ENCODE results near the gene CD38. TPM values are rescaled to one million over a fixed set of nuclear protein-coding genes. Genes with fewer than 3 reads are reported as not detected.

CD38 gene
- total RNA-seq, 1 experiment from 2014 or later = 0.40 TPM

GRCh38 chr4:15868111-15868510 lies 90.0 kb downstream of the CD38 start:
- DNase-seq (ENCODE audit: low read depth) = peak; percentile 37

DNA sequence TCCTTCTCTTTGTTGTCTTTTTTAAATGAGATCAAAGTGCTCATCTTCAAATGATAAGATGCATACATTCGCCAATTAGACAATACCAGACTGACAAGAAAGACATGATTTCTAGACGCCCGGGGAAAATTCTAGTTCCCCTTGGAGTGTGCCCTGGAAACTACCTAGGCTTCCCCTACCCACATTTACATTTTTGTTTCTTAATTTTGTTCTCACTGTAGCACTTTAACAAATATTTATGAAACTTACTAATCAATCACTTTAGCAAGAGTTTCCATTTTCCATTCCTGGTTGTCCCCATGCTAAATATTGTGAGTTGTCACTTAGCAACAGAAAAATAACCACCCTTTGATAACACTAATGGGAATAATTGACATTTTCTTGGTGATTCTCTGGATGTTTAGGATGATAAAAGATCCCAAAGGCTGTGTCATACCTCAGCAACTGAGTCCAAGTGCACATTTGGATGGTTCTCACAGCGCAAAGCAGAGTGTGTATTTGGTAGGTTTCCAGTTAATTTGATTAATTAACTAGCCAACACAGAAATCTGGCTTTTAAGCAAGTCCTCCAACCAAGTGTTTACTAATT lies 90.8 kb downstream of the CD38 start:
- no peak for DNase-seq (ENCODE audit: low read depth)

DNA sequence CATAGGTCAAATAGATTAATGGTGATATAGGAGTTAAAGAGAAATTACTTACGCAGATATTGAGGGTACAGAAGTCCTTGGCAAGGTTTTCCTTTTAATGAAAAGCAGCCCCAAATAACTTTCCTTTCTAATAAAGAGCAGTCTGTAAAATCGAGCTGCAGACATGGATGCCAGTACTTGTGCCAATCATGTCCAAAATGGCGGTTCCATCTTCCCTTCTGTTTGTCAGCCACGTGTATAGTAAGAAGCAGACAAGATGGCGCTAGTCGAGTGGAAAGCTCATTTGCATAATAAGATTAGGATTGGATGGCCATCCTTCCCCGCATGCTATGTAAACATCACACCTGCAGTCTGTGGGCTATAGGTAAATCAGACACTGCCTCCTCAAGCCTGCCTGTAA lies 92.0 kb downstream of the CD38 start:
- DNase-seq (ENCODE audit: low read depth) = no peak

GRCh38 chr4:15870921-15871664 lies 93.0 kb downstream of the CD38 start:
- no peak for DNase-seq (ENCODE audit: low read depth)

DNA sequence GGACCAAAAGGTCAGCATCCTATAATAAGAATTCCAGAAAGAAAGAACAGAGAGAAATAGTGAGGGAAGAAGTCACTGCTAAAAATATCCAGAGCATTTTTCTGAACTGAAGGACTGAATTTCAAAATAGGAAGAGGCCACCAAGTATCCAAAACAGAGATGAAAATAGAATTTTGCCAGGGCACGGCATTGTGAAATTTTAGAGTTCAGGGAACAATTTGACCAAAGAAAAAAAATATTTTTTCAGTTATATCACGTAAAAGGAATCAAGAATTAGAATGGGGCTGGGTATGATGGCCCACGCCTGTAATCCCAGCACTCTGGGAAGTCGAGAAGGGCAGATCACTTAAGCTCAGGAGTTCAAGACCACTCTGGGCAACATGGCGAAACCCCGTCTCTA lies 95.0 kb downstream of the CD38 start:
- DNase-seq (ENCODE audit: low read depth) = no peak

DNA sequence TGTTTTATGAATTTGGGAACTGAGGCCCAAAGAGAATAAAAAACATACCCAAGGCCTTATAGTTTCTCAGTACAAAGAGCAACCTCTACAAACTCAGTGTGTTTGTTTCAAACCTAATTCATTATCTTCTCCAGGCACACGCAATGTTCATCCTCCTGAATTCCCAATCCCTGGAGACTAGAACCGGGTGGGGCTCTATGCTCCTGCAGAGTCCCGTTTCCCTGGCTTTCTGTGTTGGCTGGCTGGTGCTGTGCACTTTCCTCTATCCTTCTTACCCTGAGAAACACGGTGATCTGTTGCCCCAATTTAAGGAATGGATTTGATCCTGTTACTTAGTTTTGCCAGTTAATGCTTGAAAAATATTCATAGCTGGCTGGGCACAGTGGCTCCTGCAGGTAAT lies 96.5 kb downstream of the CD38 start:
- no peak for DNase-seq (ENCODE audit: low read depth)

DNA sequence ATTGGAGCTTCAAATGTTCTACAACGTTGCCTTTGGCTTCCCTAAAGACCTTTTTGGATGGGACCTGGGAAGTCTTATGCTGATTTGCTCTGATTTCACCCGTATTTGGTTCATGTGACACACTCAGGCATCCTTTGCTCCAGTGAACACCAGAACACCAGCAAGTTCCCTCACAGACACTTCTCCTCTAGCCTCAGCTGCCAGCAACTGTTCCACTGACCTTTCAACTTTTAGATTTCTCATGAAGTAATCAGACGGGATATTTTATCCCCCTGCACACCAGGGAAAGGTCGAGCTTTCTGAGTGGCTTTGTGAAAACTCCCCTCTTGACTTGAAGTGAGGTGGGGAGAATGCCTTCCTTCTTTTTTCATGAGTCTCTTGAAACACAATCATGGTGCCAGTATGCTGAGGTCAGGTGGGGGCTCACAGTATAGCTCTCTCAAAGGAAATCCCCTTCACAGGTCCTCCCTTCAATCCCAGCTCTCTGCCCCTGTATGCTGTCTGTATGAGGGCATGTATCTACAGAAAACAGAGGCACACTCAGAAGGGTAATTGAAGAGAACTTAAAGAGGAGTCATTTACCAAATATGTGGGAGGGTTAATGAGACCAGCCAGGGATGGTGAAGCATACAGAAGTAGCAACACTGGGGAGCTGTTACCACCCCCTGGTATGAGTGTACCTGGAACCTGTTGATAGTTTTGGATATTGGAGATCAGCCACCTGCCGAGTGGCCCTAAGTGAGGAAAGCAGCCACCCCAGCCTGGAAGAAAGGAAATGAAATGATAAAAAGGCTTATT lies 97.7 kb downstream of the CD38 start:
- no peak for DNase-seq (ENCODE audit: low read depth)

GRCh38 chr4:15878011-15878410 lies 99.9 kb downstream of the CD38 start:
- DNase-seq (ENCODE audit: low read depth) = no peak

DNA sequence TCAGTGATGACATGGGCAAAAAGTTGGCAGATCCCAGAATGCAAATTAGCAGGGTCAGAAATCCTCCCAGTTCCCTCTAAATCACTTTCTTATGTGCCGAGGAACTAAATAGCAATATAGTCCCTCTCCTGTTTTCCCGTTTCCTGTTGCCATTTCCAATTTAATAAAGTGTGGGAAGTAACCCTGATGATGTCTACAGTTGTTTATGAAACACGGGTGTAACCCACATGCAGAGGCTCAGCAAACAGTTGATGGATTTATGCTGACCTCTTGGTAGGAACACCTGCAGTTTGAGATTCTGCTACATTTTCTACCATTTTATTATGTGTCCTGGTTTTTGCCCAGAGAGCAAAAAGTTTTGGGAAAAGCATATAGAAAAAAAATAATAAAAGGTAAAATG lies 103.7 kb downstream of the CD38 start:
- no peak for DNase-seq (ENCODE audit: low read depth)

GRCh38 chr4:15882675-15883086 lies 104.6 kb downstream of the CD38 start:
- DNase-seq (ENCODE audit: low read depth) = peak; percentile 74

DNA sequence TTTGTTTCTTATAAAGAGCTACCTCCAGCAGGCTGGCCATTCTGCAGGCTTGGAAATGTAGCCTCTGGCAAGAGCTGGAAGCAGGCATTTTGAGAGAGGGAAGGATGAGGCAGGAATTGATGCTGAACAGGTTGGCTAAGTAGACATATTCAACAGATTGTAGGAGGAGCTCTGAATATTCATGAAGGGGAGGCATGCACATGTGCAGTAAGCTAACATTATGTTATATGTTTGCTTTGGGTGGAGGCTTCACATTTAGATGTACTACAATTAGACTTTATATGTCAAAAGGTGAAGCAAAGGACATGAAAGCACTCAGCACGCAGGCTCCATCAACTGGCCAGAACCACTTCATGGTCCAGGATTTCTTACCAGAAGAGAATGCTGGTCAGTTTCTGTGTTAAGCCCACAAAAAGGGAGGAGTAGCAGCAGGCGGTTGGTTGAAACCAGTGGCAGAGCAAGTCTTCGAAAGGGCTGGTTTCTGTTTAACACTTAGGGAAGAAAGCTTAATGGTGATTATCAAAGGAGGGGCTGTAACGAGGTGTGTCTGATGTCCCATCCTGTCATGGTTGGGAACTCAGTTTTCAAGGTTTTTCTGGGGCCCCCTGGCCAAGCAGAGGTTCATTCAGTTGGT lies 105.6 kb downstream of the CD38 start:
- DNase-seq (ENCODE audit: low read depth) = no peak

GRCh38 chr4:15884666-15885065 lies 106.5 kb downstream of the CD38 start:
- DNase-seq (ENCODE audit: low read depth) = no peak

- no peak for DNase-seq (ENCODE audit: low read depth)
Observed at GRCh38 chr4:15885422-15885821, 107.3 kb downstream of the CD38 start.

DNA sequence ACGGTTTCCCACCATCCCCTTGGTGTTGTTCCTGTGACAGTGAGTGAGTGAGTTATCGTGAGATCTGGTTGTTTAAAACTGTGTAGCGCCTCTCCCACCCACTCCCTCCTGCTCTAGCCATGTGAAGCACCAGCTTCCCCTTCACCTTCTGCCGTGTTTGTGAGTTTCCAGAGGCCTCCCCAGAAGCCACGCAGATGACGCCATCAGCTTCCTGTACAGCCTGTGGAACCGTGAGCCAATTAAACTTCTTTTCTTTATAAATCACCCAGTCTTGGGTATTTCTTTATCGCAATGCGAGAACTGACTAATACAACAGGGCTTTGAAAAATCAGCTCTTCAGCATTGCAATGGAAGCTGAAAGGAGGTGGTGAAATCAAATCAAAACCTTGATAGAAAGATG lies 110.4 kb downstream of the CD38 start:
- no peak for DNase-seq (ENCODE audit: low read depth)

DNA sequence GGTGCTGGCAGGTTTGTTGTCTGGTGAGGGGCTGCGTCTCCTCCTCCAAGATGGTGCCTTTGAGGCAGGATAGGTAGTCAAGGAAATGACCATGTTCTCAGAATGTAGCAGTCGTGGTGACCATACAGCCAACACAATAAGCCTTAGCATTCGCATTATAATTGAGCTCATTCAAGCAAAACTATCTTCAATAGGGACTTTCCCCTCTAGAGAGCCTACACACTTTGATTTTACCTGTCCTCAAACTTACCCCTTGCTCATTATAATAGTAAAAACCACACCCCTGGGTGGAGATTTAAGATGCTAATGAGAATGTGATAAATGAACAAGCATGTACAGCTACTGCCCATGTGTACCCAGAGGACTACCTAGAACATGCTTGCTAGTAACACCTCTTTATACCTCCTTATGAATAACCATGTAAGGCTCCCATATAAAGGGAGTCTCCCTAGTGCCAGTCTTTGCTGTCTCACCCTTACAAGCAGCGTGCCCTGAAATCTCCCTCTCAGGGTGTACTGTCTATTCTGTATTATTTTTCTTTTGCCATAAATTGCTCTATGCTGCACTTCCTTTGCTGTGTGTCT lies 112.2 kb downstream of the CD38 start:
- DNase-seq (ENCODE audit: low read depth) = no peak

- DNase-seq (ENCODE audit: low read depth) = no peak
Observed at GRCh38 chr4:15891312-15891711, 113.2 kb downstream of the CD38 start.

GRCh38 chr4:15893962-15894361 lies 115.8 kb downstream of the CD38 start:
- DNase-seq (ENCODE audit: low read depth) = peak; percentile 85

DNA sequence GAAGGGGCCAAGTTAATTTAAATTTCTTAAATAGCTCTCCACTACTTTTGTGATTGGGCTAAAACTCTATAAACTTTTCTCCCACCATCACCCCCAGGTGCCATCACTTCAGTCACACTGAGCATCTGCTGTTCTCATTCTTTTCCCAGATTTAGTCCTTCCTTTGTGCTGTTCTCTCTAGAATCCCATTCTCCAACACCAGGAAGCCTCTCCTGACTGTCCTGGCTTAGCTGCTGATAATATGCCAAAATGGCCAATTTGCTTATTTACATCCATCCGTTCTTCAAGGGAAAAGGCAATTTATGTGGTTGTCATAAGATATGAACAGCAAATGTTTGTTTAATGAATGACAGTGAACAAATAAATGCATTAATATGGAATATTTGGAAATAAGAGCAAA lies 116.3 kb downstream of the CD38 start:
- DNase-seq (ENCODE audit: low read depth) = no peak

GRCh38 chr4:15894921-15895916 lies 117.1 kb downstream of the CD38 start:
- no peak for DNase-seq (ENCODE audit: low read depth)

DNA sequence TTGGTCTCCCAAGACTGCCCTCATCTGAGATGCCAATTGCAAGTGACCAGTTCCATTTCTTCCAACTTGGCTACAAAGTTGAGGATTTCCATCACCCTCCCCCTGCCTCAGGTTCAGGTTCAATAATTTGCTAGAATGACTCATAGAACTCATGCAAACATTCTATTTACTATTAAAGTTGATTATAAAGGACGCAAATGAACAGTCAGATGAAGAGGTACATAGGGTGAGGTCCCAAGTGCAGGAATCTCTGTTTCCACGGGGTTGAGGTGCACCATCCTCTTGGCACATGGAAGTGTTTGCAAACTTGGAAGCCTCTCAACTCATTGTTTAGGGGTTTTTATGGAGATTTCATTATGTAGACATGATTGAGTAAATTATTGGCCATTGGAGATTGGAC lies 119.4 kb downstream of the CD38 start:
- no peak for DNase-seq (ENCODE audit: low read depth)

DNA sequence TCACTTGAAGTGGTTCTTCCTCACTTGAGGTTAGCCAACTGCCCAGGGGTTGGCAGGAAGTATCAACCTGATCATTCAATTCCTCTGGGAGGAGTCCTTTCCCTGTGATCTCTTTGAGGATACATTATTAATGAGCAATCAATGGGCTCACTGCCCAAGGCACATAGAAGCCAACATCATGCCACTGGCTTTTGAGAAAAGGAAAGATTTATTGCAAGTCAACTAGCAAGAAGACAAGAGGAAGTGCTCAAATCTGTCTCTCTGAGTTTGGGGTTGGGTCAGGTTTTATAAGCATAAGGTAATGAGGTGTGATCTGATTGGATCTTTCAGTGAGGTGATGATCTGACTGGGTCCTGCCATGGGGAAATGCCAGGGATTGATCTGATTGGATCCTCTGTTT lies 120.8 kb downstream of the CD38 start:
- no peak for DNase-seq (ENCODE audit: low read depth)

All from Daoy (cell line).